Memory B cell (primary cell): Measurements from ENCODE around the gene WNT3A.

ENCODE experiments used
- ATAC-seq: fragments of 150-1000 bp; cut with Tn5 transposase; 2 replicates; pipeline ENCODE4 v1.10.0; 2021; ENCODE audit warnings: low read depth, mild to moderate bottlenecking, moderate library complexity
- DNase-seq, 2 donors: peaks; one replicate each; pipeline ENCODE4 v3.0.0; 2022; ENCODE audit warnings: low spot score in 2 of 2
- H3K27ac Mint-ChIP-seq: one replicate; pipeline ENCODE4 v1.8.0; 2022; ENCODE audit warnings: mild to moderate bottlenecking, moderate library complexity, mixed read lengths
- H3K27me3 Mint-ChIP-seq: one replicate; pipeline ENCODE4 v1.8.0; 2022; ENCODE audit warnings: mixed read lengths
- H3K36me3 Mint-ChIP-seq: one replicate; pipeline ENCODE4 v1.8.0; 2022; ENCODE audit warnings: mild to moderate bottlenecking, mixed read lengths
- H3K4me1 Mint-ChIP-seq: one replicate; pipeline ENCODE4 v1.8.0; 2022; ENCODE audit warnings: mixed read lengths
- H3K4me3 Mint-ChIP-seq: one replicate; pipeline ENCODE4 v1.8.0; 2022; ENCODE audit warnings: mild to moderate bottlenecking, moderate library complexity, mixed read lengths
- H3K9me3 Mint-ChIP-seq: one replicate; pipeline ENCODE4 v1.8.0; 2022; ENCODE audit warnings: mixed read lengths

The WNT3A gene

GRCh38 chr1:228004331-228004855 lies 2.4 kb upstream of the WNT3A start:
- no peaks in the 10 kb centered on the region for H3K9me3 Mint-ChIP-seq
- H3K27me3 Mint-ChIP-seq: peaks cover 34% of the 10 kb centered on the region
- H3K36me3 Mint-ChIP-seq: no peaks in the 10 kb centered on the region
- no peak overlapping the region for H3K27ac Mint-ChIP-seq
- ATAC-seq (no peak), DNase-seq (peak in 1 of 2 donors; percentile 9)
- peaks cover 18% of the 10 kb centered on the region for H3K4me1 Mint-ChIP-seq
- H3K4me3 Mint-ChIP-seq: no peak overlapping the region

GRCh38 chr1:228004856-228005462 lies 1.8 kb upstream of the WNT3A start:
- no peak for ATAC-seq
- H3K4me1 Mint-ChIP-seq: peaks cover 23% of the 10 kb centered on the region
- DNase-seq: peak in 1 of 2 donors; percentile 8
- no peak overlapping the region for H3K4me3 Mint-ChIP-seq
- no peaks in the 10 kb centered on the region for H3K9me3 Mint-ChIP-seq
- H3K27me3 Mint-ChIP-seq: peaks cover 34% of the 10 kb centered on the region
- H3K36me3 Mint-ChIP-seq: no peaks in the 10 kb centered on the region
- H3K27ac Mint-ChIP-seq: no peak overlapping the region

- no peak overlapping the region for H3K4me3 Mint-ChIP-seq
These were observed 1.2 kb upstream of the WNT3A start for GRCh38 chr1:228005511-228006033.

GRCh38 chr1:228006034-228006785 lies 588 bp upstream of the WNT3A start:
- no peak for DNase-seq
- no peak for ATAC-seq
- Mint-ChIP-seq H3K9me3 (no peaks in the 10 kb centered on the region), H3K4me3 (no peak overlapping the region), H3K27ac (no peak overlapping the region), H3K4me1 (peaks cover 32% of the 10 kb centered on the region), H3K27me3 (peaks cover 31% of the 10 kb centered on the region), H3K36me3 (no peaks in the 10 kb centered on the region)

More at GRCh38 chr1:228005511-228006033, 1.2 kb upstream of the WNT3A start:
- Mint-ChIP-seq H3K4me1 (peaks cover 28% of the 10 kb centered on the region), H3K36me3 (no peaks in the 10 kb centered on the region), H3K27ac (no peak overlapping the region), H3K27me3 (peaks cover 32% of the 10 kb centered on the region), H3K9me3 (no peaks in the 10 kb centered on the region)
- ATAC-seq: no peak
- DNase-seq: no peak

GRCh38 chr1:228007049-228007800 lies 427 bp downstream of the WNT3A start:
- H3K27ac Mint-ChIP-seq: no peak overlapping the region
- H3K27me3 Mint-ChIP-seq: peaks cover 28% of the 10 kb centered on the region
- H3K4me3 Mint-ChIP-seq: peak overlapping the region; percentile 60
- no peaks in the 10 kb centered on the region for H3K36me3 Mint-ChIP-seq
- no peaks in the 10 kb centered on the region for H3K9me3 Mint-ChIP-seq
- no peak for ATAC-seq
- no peak for DNase-seq
- peaks cover 35% of the 10 kb centered on the region for H3K4me1 Mint-ChIP-seq

GRCh38 chr1:228007801-228008341 lies 1.1 kb downstream of the WNT3A start:
- Mint-ChIP-seq H3K27me3 (peaks cover 28% of the 10 kb centered on the region), H3K36me3 (no peaks in the 10 kb centered on the region), H3K4me3 (peak overlapping the region; percentile 43), H3K27ac (no peak overlapping the region), H3K4me1 (peaks cover 35% of the 10 kb centered on the region), H3K9me3 (no peaks in the 10 kb centered on the region)
- DNase-seq (no peak), ATAC-seq (no peak)

GRCh38 chr1:228008391-228009115 lies 1.8 kb downstream of the WNT3A start:
- peak overlapping the region; percentile 92 for H3K4me3 Mint-ChIP-seq
- H3K27ac Mint-ChIP-seq: no peak overlapping the region
- DNase-seq: no peak
- H3K36me3 Mint-ChIP-seq: no peaks in the 10 kb centered on the region
- no peak for ATAC-seq
- no peaks in the 10 kb centered on the region for H3K9me3 Mint-ChIP-seq
- H3K4me1 Mint-ChIP-seq: peaks cover 35% of the 10 kb centered on the region
- peaks cover 28% of the 10 kb centered on the region for H3K27me3 Mint-ChIP-seq

GRCh38 chr1:228009116-228009827 lies 2.5 kb downstream of the WNT3A start:
- ATAC-seq: peak; percentile 62
- Mint-ChIP-seq H3K27ac (peak overlapping the region; percentile 56), H3K36me3 (no peaks in the 10 kb centered on the region), H3K4me1 (peaks cover 35% of the 10 kb centered on the region), H3K4me3 (peak overlapping the region; percentile 92), H3K27me3 (peaks cover 22% of the 10 kb centered on the region), H3K9me3 (no peaks in the 10 kb centered on the region)
- no peak for DNase-seq

- peak overlapping the region; percentile 92 for H3K4me3 Mint-ChIP-seq
- H3K27ac Mint-ChIP-seq: peak overlapping the region; percentile 56
- H3K36me3 Mint-ChIP-seq: no peaks in the 10 kb centered on the region
- DNase-seq: no peak
- no peaks in the 10 kb centered on the region for H3K9me3 Mint-ChIP-seq
- ATAC-seq: peak; percentile 30
- H3K27me3 Mint-ChIP-seq: peaks cover 22% of the 10 kb centered on the region
- H3K4me1 Mint-ChIP-seq: peaks cover 32% of the 10 kb centered on the region
These were observed 3.3 kb downstream of the WNT3A start for GRCh38 chr1:228009828-228010775.

GRCh38 chr1:228010921-228011320 lies 4.1 kb downstream of the WNT3A start:
- DNase-seq (no peak), ATAC-seq (no peak)
- Mint-ChIP-seq H3K4me1 (peaks cover 30% of the 10 kb centered on the region), H3K27me3 (peaks cover 17% of the 10 kb centered on the region), H3K4me3 (peak overlapping the region; percentile 48), H3K27ac (no peak overlapping the region), H3K36me3 (no peaks in the 10 kb centered on the region), H3K9me3 (no peaks in the 10 kb centered on the region)

GRCh38 chr1:228011721-228012311 lies 5.0 kb downstream of the WNT3A start:
- peaks cover 30% of the 10 kb centered on the region for H3K4me1 Mint-ChIP-seq
- H3K9me3 Mint-ChIP-seq: no peaks in the 10 kb centered on the region
- peaks cover 14% of the 10 kb centered on the region for H3K27me3 Mint-ChIP-seq

GRCh38 chr1:228012555-228012954 lies 5.8 kb downstream of the WNT3A start:
- ATAC-seq: no peak
- Mint-ChIP-seq H3K36me3 (no peaks in the 10 kb centered on the region), H3K27me3 (peaks cover 10% of the 10 kb centered on the region), H3K4me1 (peaks cover 25% of the 10 kb centered on the region), H3K9me3 (no peaks in the 10 kb centered on the region), H3K4me3 (no peak overlapping the region), H3K27ac (no peak overlapping the region)
- DNase-seq: no peak

More at GRCh38 chr1:228011721-228012311, 5.0 kb downstream of the WNT3A start:
- H3K36me3 Mint-ChIP-seq: no peaks in the 10 kb centered on the region
- DNase-seq (peak in 1 of 2 donors; percentile 6), ATAC-seq (no peak)
- no peak overlapping the region for H3K27ac Mint-ChIP-seq
- H3K4me3 Mint-ChIP-seq: no peak overlapping the region
